ENCODE measurements around the gene NNAT. TPM values are rescaled to one million over a fixed set of nuclear protein-coding genes. Genes with fewer than 3 reads are reported as not detected.

NNAT gene
- total RNA-seq, 1 experiment from 2014 or later: 43.1 TPM

DNA sequence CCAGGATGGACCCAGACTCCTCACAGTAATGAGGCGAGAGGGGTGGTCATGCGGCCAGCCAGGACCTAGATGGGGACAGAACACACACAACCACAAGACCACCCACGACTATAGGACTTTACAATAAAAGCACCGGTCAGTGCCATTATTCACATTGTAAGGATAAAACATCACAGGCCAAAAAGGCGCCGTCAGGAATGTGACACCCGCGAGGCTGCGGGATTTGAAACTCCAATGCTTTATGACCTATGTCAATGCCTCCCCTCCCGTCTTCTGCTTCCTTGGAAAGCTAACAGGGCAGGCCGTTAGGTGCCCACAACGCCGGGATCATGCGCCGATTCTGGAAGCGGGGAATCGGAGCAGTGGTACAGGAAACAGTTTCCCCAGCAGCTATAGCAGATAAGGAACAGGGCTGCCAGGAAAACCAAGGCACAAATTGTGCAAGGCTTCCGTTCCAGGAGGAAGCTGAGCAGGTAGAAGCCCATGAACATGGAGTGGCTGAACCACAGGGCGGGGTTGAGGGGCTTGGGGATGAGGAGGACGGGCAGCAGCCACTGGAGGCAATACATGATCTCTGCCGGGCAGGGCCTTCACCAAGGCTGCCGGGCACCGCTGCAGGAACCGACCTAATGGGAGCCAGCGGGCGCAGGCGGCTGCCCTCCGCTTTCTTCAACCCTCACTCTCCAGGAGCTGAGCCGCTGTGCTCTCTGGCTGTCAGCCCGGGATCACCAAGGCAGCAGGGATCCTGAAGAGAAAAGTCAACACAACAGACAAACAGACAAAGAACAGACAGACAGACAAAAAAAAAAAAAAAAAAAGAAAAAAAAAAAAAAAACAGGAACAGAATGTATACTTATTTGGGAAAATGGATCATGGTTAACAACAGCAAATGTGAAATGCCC lies 2.2 kb upstream of the NNAT start:
- Mint-ChIP-seq H3K9me3 (peaks cover 5 to 8% of the 10 kb centered on the region in 2 experiments; a peak in 3 of 5 replicates), H3K27me3 (ENCODE audit: low read depth) (peaks cover 1% of the 10 kb centered on the region; the same call in 1 of the 2 replicates), H3K36me3 (ENCODE audit: insufficient read depth in 1 of 3, low read depth in 3 of 3) (peaks cover 45 to 55% (median 47%) of the 10 kb centered on the region in 3 experiments), H3K4me3 (peak overlapping the region in 1 of 2 experiments; percentile 21; a peak in 1 of 5 replicates), H3K4me1 (peaks cover 68% of the 10 kb centered on the region in 2 experiments), H3K27ac (peak overlapping the region in 2 of 3 experiments; percentile 66 to 81; a peak in 3 of 7 replicates)
- Histone ChIP-seq H3K79me2 (ENCODE audit: insufficient read depth, low read length) (peaks cover 12% of the 10 kb centered on the region; the same call in 1 of the 2 replicates), H3K27me3 (ENCODE audit: insufficient read depth, low read length) (no peaks in the 10 kb centered on the region), H3K79me1 (ENCODE audit: insufficient read depth, low read depth, low read length, poor library complexity, severe bottlenecking) (peaks cover 8% of the 10 kb centered on the region), H3T11ph (ENCODE audit: low read length) (no peak overlapping the region), H2BK15ac (ENCODE audit: low read depth, low read length) (no peak overlapping the region), H3K27ac (ENCODE audit: insufficient read length, low read depth, low read length) (no peak overlapping the region), H3K4me1 (ENCODE audit: insufficient read depth, low read length) (peaks cover 4% of the 10 kb centered on the region; the same call in 1 of the 2 replicates), H2AK5ac (ENCODE audit: insufficient read length, low read length) (no peak overlapping the region), H3K18ac (ENCODE audit: insufficient read length, low read depth, low read length) (no peak overlapping the region), H3K56ac (ENCODE audit: insufficient read length, low read depth, low read length) (no peak overlapping the region), H3K9me3 (ENCODE audit: control insufficient read depth, low read depth, low read length) (no peaks in the 10 kb centered on the region), H3K23me2 (ENCODE audit: insufficient read length, low read depth, low read length, poor library complexity, severe bottlenecking) (peaks cover 16% of the 10 kb centered on the region), H3K4ac (ENCODE audit: low read depth, low read length) (no peak overlapping the region), H3K14ac (ENCODE audit: insufficient read depth, low read length) (no peak overlapping the region), H2BK12ac (ENCODE audit: insufficient read length, low read depth, low read length) (no peak overlapping the region), H2AFZ (ENCODE audit: low read length) (no peak overlapping the region), H4K91ac (ENCODE audit: insufficient read length, low read depth, low read length) (no peak overlapping the region), H2BK5ac (ENCODE audit: insufficient read length, low read length) (no peak overlapping the region), H3K23ac (ENCODE audit: insufficient read length, low read depth, low read length) (no peak overlapping the region), H3K9ac (ENCODE audit: extremely low read depth, insufficient read length, low read length) (no peak overlapping the region), H4K5ac (ENCODE audit: insufficient read length, low read depth, low read length) (no peak overlapping the region), H3K4me2 (ENCODE audit: insufficient read depth, insufficient read length, low read length) (no peak overlapping the region), H2BK20ac (ENCODE audit: low read depth, low read length, poor library complexity, severe bottlenecking) (no peak overlapping the region), H4K20me1 (ENCODE audit: control insufficient read depth, insufficient read depth, insufficient read length) (no peaks in the 10 kb centered on the region), H2BK120ac (ENCODE audit: low read depth, low read length, poor library complexity, severe bottlenecking) (no peak overlapping the region), H4K8ac (replicated peaks; ENCODE audit: insufficient read length, low read depth, low read length) (no peak overlapping the region)
- no CpG with 5 or more reads among the region's 30 CpGs for WGBS (ENCODE audit: extremely low coverage, insufficient read length, low lambda C conversion rate)
- TF ChIP-seq CTCF (conservative IDR thresholded peaks at IDR 0.05): no peak
- DNase-seq: no peak
